ENCODE measurements around the gene FAM120B.

Gene FAM120B

GRCh38 chr6:170284126-170284773 lies 22.3 kb upstream of the FAM120B start:
- no peak for DNase-seq (ENCODE audit: low read depth)
- TF ChIP-seq, protein P1, sequence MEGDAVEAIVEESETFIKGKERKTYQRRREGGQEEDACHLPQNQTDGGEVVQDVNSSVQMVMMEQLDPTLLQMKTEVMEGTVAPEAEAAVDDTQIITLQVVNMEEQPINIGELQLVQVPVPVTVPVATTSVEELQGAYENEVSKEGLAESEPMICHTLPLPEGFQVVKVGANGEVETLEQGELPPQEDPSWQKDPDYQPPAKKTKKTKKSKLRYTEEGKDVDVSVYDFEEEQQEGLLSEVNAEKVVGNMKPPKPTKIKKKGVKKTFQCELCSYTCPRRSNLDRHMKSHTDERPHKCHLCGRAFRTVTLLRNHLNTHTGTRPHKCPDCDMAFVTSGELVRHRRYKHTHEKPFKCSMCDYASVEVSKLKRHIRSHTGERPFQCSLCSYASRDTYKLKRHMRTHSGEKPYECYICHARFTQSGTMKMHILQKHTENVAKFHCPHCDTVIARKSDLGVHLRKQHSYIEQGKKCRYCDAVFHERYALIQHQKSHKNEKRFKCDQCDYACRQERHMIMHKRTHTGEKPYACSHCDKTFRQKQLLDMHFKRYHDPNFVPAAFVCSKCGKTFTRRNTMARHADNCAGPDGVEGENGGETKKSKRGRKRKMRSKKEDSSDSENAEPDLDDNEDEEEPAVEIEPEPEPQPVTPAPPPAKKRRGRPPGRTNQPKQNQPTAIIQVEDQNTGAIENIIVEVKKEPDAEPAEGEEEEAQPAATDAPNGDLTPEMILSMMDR (IDR thresholded peaks at IDR 0.05; ENCODE audit: insufficient read depth, low read depth, low read length, missing control alignments): no peak
- no peak overlapping the region for H3K4me3 ChIP-seq (ENCODE audit: low read depth, low read length)

- TF ChIP-seq, protein P1 (IDR thresholded peaks at IDR 0.05; ENCODE audit: insufficient read depth, low read depth, low read length, missing control alignments): no peak
- H3K4me3 ChIP-seq (ENCODE audit: low read depth, low read length): no peak overlapping the region
- no peak for DNase-seq (ENCODE audit: low read depth)
Measured at GRCh38 chr6:170284866-170285469, 21.6 kb upstream of the FAM120B start.

- TF ChIP-seq, protein P1 (IDR thresholded peaks at IDR 0.05; ENCODE audit: insufficient read depth, low read depth, low read length, missing control alignments): no peak
- DNase-seq (ENCODE audit: low read depth): no peak
Measured at GRCh38 chr6:170285482-170285881, 21.1 kb upstream of the FAM120B start.

DNA sequence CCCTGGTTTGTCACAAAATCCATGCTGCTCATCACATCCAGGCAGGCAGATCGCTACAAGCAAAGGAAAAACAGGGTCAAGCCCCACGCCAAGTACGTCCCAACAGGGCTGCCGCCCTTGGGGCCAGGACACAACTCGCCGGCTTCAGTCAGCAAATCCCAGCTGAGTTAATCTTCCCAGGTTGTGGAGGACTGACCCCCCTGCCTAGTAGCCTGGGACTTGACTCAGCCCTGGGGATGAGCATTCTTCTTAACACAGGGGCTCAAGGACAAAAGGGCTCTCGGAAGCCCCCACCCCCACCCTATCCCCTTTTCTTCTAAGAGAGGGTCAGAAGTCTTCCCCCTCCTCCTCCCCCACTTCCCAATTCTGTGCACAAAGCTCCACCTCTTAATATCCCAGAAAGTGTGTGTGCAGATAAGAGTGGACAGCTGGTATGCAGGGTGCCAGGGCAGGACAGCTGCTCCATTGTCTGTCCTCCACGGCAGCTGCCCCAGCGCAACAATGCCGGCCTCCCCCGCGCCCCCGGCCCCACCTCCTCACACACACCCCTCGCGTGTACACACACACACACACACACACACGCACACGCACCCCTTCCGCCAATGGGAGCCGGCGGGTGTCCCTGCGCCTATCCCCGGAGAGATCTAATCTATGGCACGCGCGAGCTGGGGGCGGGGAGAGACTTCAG lies 20.2 kb upstream of the FAM120B start:
- DNase-seq (ENCODE audit: low read depth): no peak
- no peak overlapping the region for H3K4me3 ChIP-seq (ENCODE audit: low read depth, low read length)
- TF ChIP-seq, protein P1 (IDR thresholded peaks at IDR 0.05; ENCODE audit: insufficient read depth, low read depth, low read length, missing control alignments): no peak

More at GRCh38 chr6:170285482-170285881, 21.1 kb upstream of the FAM120B start:
- H3K4me3 ChIP-seq (ENCODE audit: low read depth, low read length): no peak overlapping the region

DNA sequence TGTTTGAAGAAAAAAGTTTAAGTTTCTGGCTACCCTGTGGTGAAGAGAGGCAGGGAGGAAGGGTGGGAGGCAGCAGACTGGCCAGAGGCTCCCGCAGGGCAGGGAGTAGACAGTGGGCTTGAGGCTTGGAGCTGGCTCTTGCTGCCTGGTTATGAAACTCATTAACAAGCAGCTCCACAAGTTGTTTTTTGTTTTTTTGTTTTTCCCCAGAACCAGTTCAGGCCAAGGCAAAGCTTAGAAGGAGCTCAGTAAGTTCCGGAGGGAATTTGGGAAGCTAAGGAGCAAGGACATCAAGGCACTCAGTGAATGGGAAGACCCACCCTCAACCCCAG lies 19.7 kb upstream of the FAM120B start:
- DNase-seq (ENCODE audit: low read depth): no peak
- TF ChIP-seq, protein P1 (IDR thresholded peaks at IDR 0.05; ENCODE audit: insufficient read depth, low read depth, low read length, missing control alignments): no peak
- H3K4me3 ChIP-seq (ENCODE audit: low read depth, low read length): no peak overlapping the region

- no peak for DNase-seq (ENCODE audit: low read depth)
- TF ChIP-seq, protein P1 (IDR thresholded peaks at IDR 0.05; ENCODE audit: insufficient read depth, low read depth, low read length, missing control alignments): no peak
- H3K4me3 ChIP-seq (ENCODE audit: low read depth, low read length): no peak overlapping the region
Measured at GRCh38 chr6:170287371-170287876, 19.1 kb upstream of the FAM120B start.
